H1 (cell line): ENCODE measurements around the gene ADD1. TPM values are rescaled to one million over a fixed set of nuclear protein-coding genes. Genes with fewer than 3 reads are reported as not detected.

Experiments used
- CTCF ChIA-PET: fragments of 300-600 bp; sonication (Branson Sonifier 250); formaldehyde crosslinking; loops from one replicate; lab custom pipeline; 2021; ENCODE audit not compliant: partially characterized antibody; lab: Charles Lee
- POLR2A ChIA-PET: fragments of 300-600 bp; sonication (Branson Sonifier 250); formaldehyde crosslinking; loops from one replicate; lab custom pipeline; 2021; ENCODE audit warnings: inconsistent platforms; ENCODE audit not compliant: partially characterized antibody; lab: Charles Lee
- DNase-seq, 2 experiments: peaks; one replicate each; pipeline versions ENCODE4 v3.0.0 to v3.0.0-alpha.2; 2010 to 2022; ENCODE audit warnings: low spot score in 2 of 2, low read depth in 1 of 2, mixed read lengths in 1 of 2
- FAIRE-seq: peaks from 2 replicates; lab custom pipeline; 2011; peaks lifted over from hg19 to GRCh38; lab: Jason Lieb, UNC
- H2AFZ ChIP-seq: 2 replicates; pipeline ENCODE4 v1.8.1; 2012; ENCODE audit warnings: low read length, inconsistent platforms
- H2AK5ac ChIP-seq: 2 replicates; pipeline ENCODE4 v1.6.1; 2013; ENCODE audit warnings: low read depth, low read length
- H2BK120ac ChIP-seq: replicated peaks from 2 replicates; pipeline ENCODE3; 2013; ENCODE audit warnings: low read depth, low read length, inconsistent platforms
- H2BK12ac ChIP-seq: 2 replicates; pipeline ENCODE4 v1.6.1; 2013; ENCODE audit warnings: low read depth, low read length
- H2BK15ac ChIP-seq: 2 replicates; pipeline ENCODE4 v1.6.1; 2013; ENCODE audit warnings: low read length
- H2BK20ac ChIP-seq: 2 replicates; pipeline ENCODE4 v1.6.1; 2013; ENCODE audit warnings: low read length
- H2BK5ac ChIP-seq: 2 replicates; pipeline ENCODE4 v1.6.1; 2013; ENCODE audit warnings: low read depth, low read length
- H3K14ac ChIP-seq: 2 replicates; pipeline ENCODE4 v1.6.1; 2013; ENCODE audit warnings: inconsistent platforms; ENCODE audit not compliant: insufficient read length
- H3K18ac ChIP-seq: 2 replicates; pipeline ENCODE4 v1.6.1; 2013; ENCODE audit warnings: low read length; ENCODE audit errors: extremely low read depth
- H3K23ac ChIP-seq: 2 replicates; pipeline ENCODE4 v1.6.1; 2013; ENCODE audit warnings: inconsistent platforms; ENCODE audit not compliant: insufficient read length
- H3K23me2 ChIP-seq: 2 replicates; pipeline ENCODE4 v1.6.1; 2013; ENCODE audit warnings: low read depth, low read length
- H3K27ac ChIP-seq: 2 replicates; pipeline ENCODE4 v1.6.1; 2011; ENCODE audit warnings: low read depth, low read length, inconsistent platforms
- H3K27me3 ChIP-seq, 4 experiments: replicated peaks in 1 of 4; 1 replicate in 1 of 4; 2 replicates in 3 of 4; pipeline versions ENCODE4 v1.6.1 to v1.8.1; 2011 to 2013; ENCODE audit warnings: low read length in 3 of 4, mild to moderate bottlenecking in 3 of 4, inconsistent platforms in 2 of 4, mixed read lengths in 2 of 4, moderate library complexity in 1 of 4; ENCODE audit not compliant: control insufficient read depth in 3 of 4, insufficient read depth in 3 of 4; ENCODE audit errors: extremely low read depth in 1 of 4
- H3K36me3 ChIP-seq, 4 experiments: 2 replicates each; pipeline versions ENCODE4 v1.6.1 to v1.8.1; 2011 to 2013; ENCODE audit warnings: mild to moderate bottlenecking in 4 of 4, low read length in 3 of 4, moderate library complexity in 2 of 4, control low read depth in 1 of 4, inconsistent platforms in 1 of 4; ENCODE audit not compliant: insufficient read depth in 4 of 4, control insufficient read depth in 2 of 4
- H3K4ac ChIP-seq: replicated peaks from 2 replicates; pipeline ENCODE3; 2013; ENCODE audit warnings: low read length, low read depth, mixed read lengths, inconsistent platforms; ENCODE audit not compliant: insufficient read length
- H3K4me1 ChIP-seq, 4 experiments: replicated peaks in 1 of 4; 1 replicate in 1 of 4; 2 replicates in 3 of 4; pipeline versions ENCODE4 v1.6.1 to v1.8.1; 2011 to 2013; ENCODE audit warnings: low read length in 3 of 4, inconsistent platforms in 2 of 4, mixed read lengths in 1 of 4; ENCODE audit not compliant: insufficient read depth in 4 of 4, control insufficient read depth in 3 of 4
- H3K4me2 ChIP-seq, 2 experiments: 2 replicates each; pipeline versions ENCODE4 v1.6.1 to v1.8.1; 2011 to 2013; ENCODE audit warnings: low read depth in 2 of 2, low read length in 2 of 2, control low read depth in 1 of 2, inconsistent platforms in 1 of 2, mild to moderate bottlenecking in 1 of 2; ENCODE audit not compliant: insufficient read depth in 1 of 2
- H3K4me3 ChIP-seq, 4 experiments: fragments of 200-600, 300-600 bp in 1 of 4; sonication (generic), shearing (Covaris generic), sonication (Bioruptor Twin) in 1 of 4; 2 replicates each; pipeline versions ENCODE4 v1.5.1 to v1.8.1; 2011 to 2016; ENCODE audit warnings: low read length in 4 of 4, low read depth in 3 of 4, control low read depth in 2 of 4, inconsistent platforms in 2 of 4, mild to moderate bottlenecking in 2 of 4, mixed read lengths in 1 of 4, moderate library complexity in 1 of 4; ENCODE audit not compliant: insufficient read depth in 2 of 4; ENCODE audit errors: extremely low read depth in 1 of 4
- H3K56ac ChIP-seq: replicated peaks from 2 replicates; pipeline ENCODE3; 2013; ENCODE audit warnings: low read depth, mild to moderate bottlenecking, mixed read lengths, low read length, inconsistent platforms; ENCODE audit not compliant: insufficient read length
- H3K79me1 ChIP-seq: 2 replicates; pipeline ENCODE4 v1.6.1; 2013; ENCODE audit warnings: low read depth, low read length, control low read depth
- H3K79me2 ChIP-seq, 2 experiments: 2 replicates each; pipeline versions ENCODE4 v1.6.1 to v1.8.1; 2012 to 2013; ENCODE audit warnings: low read length in 2 of 2, mild to moderate bottlenecking in 2 of 2, inconsistent platforms in 1 of 2; ENCODE audit not compliant: insufficient read depth in 2 of 2, control insufficient read depth in 1 of 2
- H3K9ac ChIP-seq, 4 experiments: replicated peaks in 1 of 4; 1 replicate in 1 of 4; 2 replicates in 3 of 4; pipeline versions ENCODE4 v1.6.1 to v1.8.1; 2011 to 2013; ENCODE audit warnings: low read depth in 3 of 4, low read length in 3 of 4, control low read depth in 2 of 4, mild to moderate bottlenecking in 2 of 4, moderate library complexity in 2 of 4, inconsistent platforms in 1 of 4; ENCODE audit errors: extremely low read depth in 1 of 4
- H3K9me3 ChIP-seq, 2 experiments: 2 replicates each; pipeline versions ENCODE4 v1.6.1 to v1.8.1; 2012 to 2013; ENCODE audit warnings: mild to moderate bottlenecking in 2 of 2, moderate library complexity in 2 of 2, control low read depth in 1 of 2, inconsistent platforms in 1 of 2, low read depth in 1 of 2, low read length in 1 of 2, mixed read lengths in 1 of 2; ENCODE audit not compliant: insufficient read depth in 2 of 2
- H4K20me1 ChIP-seq, 2 experiments: replicated peaks in 1 of 2; 2 replicates each; pipeline versions ENCODE3 to v1.8.1; 2011 to 2013; ENCODE audit warnings: inconsistent platforms in 2 of 2, low read length in 2 of 2, mild to moderate bottlenecking in 1 of 2; ENCODE audit not compliant: insufficient read depth in 2 of 2, control insufficient read depth in 1 of 2
- H4K5ac ChIP-seq: 2 replicates; pipeline ENCODE4 v1.6.1; 2013; ENCODE audit warnings: low read length, low read depth, mixed read lengths, inconsistent platforms; ENCODE audit not compliant: insufficient read length
- H4K8ac ChIP-seq: 2 replicates; pipeline ENCODE4 v1.8.0; 2013; ENCODE audit warnings: mild to moderate bottlenecking, moderate library complexity, low read length, inconsistent platforms; ENCODE audit not compliant: insufficient read depth; ENCODE audit errors: extremely low read depth
- H4K91ac ChIP-seq: replicated peaks from 2 replicates; pipeline ENCODE3; 2013; ENCODE audit warnings: low read length, mixed read lengths, inconsistent platforms; ENCODE audit not compliant: insufficient read length
- CBX8 ChIP-seq: fragments of 300-800, 300-1000 bp; sonication (generic); IDR thresholded peaks from 2 replicates; pipeline ENCODE4 v1.7.1; 2016; ENCODE audit warnings: low read depth, low read length, borderline replicate concordance
- CTCF ChIP-seq, 3 experiments: IDR thresholded peaks; 1 replicate in 2 of 3; 2 replicates in 1 of 3; pipeline versions ENCODE4 v1.5.1 to v1.6.1; 2011; ENCODE audit warnings: low read length in 3 of 3, mild to moderate bottlenecking in 3 of 3, inconsistent platforms in 2 of 3, low read depth in 1 of 3, moderate library complexity in 1 of 3; ENCODE audit not compliant: insufficient read depth in 1 of 3; ENCODE audit errors: control extremely low read depth in 1 of 3
- EP300 ChIP-seq, 2 experiments: IDR thresholded peaks; 1 replicate in 1 of 2; 2 replicates in 1 of 2; pipeline ENCODE4 v1.6.1; 2011 to 2012; ENCODE audit warnings: low read depth in 2 of 2, low read length in 2 of 2, mild to moderate bottlenecking in 2 of 2, borderline replicate concordance in 1 of 2, inconsistent platforms in 1 of 2, moderate library complexity in 1 of 2
- GABPA ChIP-seq: IDR thresholded peaks from 2 replicates; pipeline ENCODE4 v1.6.1; 2011; ENCODE audit warnings: mild to moderate bottlenecking, low read length, moderate library complexity, borderline replicate concordance; ENCODE audit not compliant: insufficient read depth
- GTF2F1 ChIP-seq: IDR thresholded peaks from 2 replicates; pipeline ENCODE4 v1.6.1; 2012; ENCODE audit warnings: low read depth, low read length, improper control_type of control experiment, borderline replicate concordance
- NANOG ChIP-seq: IDR thresholded peaks from 2 replicates; pipeline ENCODE4 v1.6.1; 2011; ENCODE audit warnings: low read length, low read depth, mild to moderate bottlenecking, inconsistent platforms; ENCODE audit not compliant: insufficient read depth, poor library complexity, severe bottlenecking
- PHF8 ChIP-seq: fragments of 200-600 bp; sonication (generic); conservative IDR thresholded peaks from 2 replicates; pipeline ENCODE4 v1.7.1; 2012; ENCODE audit warnings: low read depth, mild to moderate bottlenecking, inconsistent platforms, low read length, moderate library complexity
- TCF12 ChIP-seq: IDR thresholded peaks from 2 replicates; pipeline ENCODE4 v1.6.1; 2011; ENCODE audit warnings: low read depth, mild to moderate bottlenecking, low read length
- WGBS, 2 experiments: shearing (Covaris generic) in 1 of 2; methylation state at CpG; one replicate each; pipeline versions ENCODE4 v1.1.6 to v1.1.7; 2013 to 2015; ENCODE audit warnings: low lambda C conversion rate in 2 of 2, mixed read lengths in 2 of 2, inconsistent platforms in 1 of 2, low coverage in 1 of 2, missing lambda C conversion rate in 1 of 2; ENCODE audit not compliant: insufficient replicate concordance in 2 of 2, insufficient coverage in 1 of 2, insufficient read length in 1 of 2; ENCODE audit errors: extremely low coverage in 1 of 2, missing lambda C conversion rate in 1 of 2; 5-methylcytosine and 5-hydroxymethylcytosine counted together
- polyA plus RNA-seq, 7 experiments: library from polyadenylated mRNA; depleted of rRNA in 3 of 7; stranded (reverse) in 5 of 7; unstranded in 2 of 7; fragments of >200 nt in 5 of 7; fragments of 200-250 nt in 2 of 7; gene quantifications; 1 replicate in 5 of 7; 2 replicates in 1 of 7; 4 replicates in 1 of 7; pipeline versions ENCODE4 v1.2.1 to v1.2.3, GENCODE V29; 2011 to 2013; ENCODE audit warnings: missing spikeins in 2 of 7, mixed read lengths in 2 of 7
- total RNA-seq: library from RNA; stranded (reverse); fragmentation: NEBNext Ultra II Directional; extraction: Animal tissue kit (Norgen Biotek cat#: 25700); gene quantifications from 2 replicates; pipeline ENCODE4 v1.2.1, GENCODE V29; 2021
- TF ChIP-seq, protein P1 (sequence below): IDR thresholded peaks from 2 replicates; pipeline ENCODE4 v1.6.1; 2011; ENCODE audit warnings: low read length, improper control_type of control experiment

Gene ADD1
- total and polyA plus RNA-seq, 2 of the 8 experiments (the other 6 are each of a cell fraction or from before 2014, with no cell fraction given): 113 to 143 TPM

GRCh38 chr4:2949782-2950125, 106.1 kb downstream of the ADD1 start:
- CTCF ChIA-PET: interaction anchor here (1.2 to 1.9 kb wide), 7 partner anchors 12 to 209 kb away, joined by 3 to 9 read pairs (median 3); partner anchors contain the start of genes GRK4 and NOP14
- Histone ChIP-seq H3K4me3 (no peak overlapping the region), H3K36me3 (peaks cover 61 to 86% (median 77%) of the 10 kb centered on the region in 4 experiments), H3K23ac (no peak overlapping the region), H3K56ac (no peak overlapping the region), H3K23me2 (no peaks in the 10 kb centered on the region), H3K18ac (no peak overlapping the region), H3K4me2 (no peak overlapping the region), H3K4me1 (no peaks in the 10 kb centered on the region), H2BK120ac (no peak overlapping the region), H2BK15ac (no peak overlapping the region), H3K27me3 (no peaks in the 10 kb centered on the region), H2AFZ (no peak overlapping the region), H3K27ac (no peak overlapping the region), H3K9me3 (no peaks in the 10 kb centered on the region; a peak in 1 of 4 replicates), H3K14ac (no peak overlapping the region), H4K91ac (no peak overlapping the region), H2BK12ac (no peak overlapping the region), H2AK5ac (no peak overlapping the region), H4K5ac (no peak overlapping the region), H3K79me2 (no peaks in the 10 kb centered on the region), H3K4ac (no peak overlapping the region), H2BK20ac (no peak overlapping the region), H4K8ac (no peak overlapping the region), H3K79me1 (no peaks in the 10 kb centered on the region), H3K9ac (no peak overlapping the region), H2BK5ac (no peak overlapping the region), H4K20me1 (peaks cover 3 to 16% of the 10 kb centered on the region in 2 experiments)
- 94% methylated on average over 10 of the region's 11 CpGs; no CpG with 5 or more reads in 1 of the 2 experiments for WGBS, 2 experiments
- no peak for FAIRE-seq
- DNase-seq: no peak
- POLR2A ChIA-PET: interaction anchor here (2.1 to 2.2 kb wide), 2 partner anchors 11 to 12 kb away, joined by 8 to 11 read pairs; no protein-coding TSS in a partner anchor
- TF ChIP-seq NANOG: no peak
- no peak for TF ChIP-seq GTF2F1
- TF ChIP-seq, protein P1, sequence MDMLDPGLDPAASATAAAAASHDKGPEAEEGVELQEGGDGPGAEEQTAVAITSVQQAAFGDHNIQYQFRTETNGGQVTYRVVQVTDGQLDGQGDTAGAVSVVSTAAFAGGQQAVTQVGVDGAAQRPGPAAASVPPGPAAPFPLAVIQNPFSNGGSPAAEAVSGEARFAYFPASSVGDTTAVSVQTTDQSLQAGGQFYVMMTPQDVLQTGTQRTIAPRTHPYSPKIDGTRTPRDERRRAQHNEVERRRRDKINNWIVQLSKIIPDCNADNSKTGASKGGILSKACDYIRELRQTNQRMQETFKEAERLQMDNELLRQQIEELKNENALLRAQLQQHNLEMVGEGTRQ: no peak
- no peak for TF ChIP-seq CBX8
- no peak for TF ChIP-seq GABPA
- no peak for TF ChIP-seq TCF12
- TF ChIP-seq PHF8: no peak
- TF ChIP-seq CTCF (IDR thresholded peaks at IDR 0.05; ENCODE audit: control extremely low read depth in 1 of 3, insufficient read depth in 1 of 3, low read depth in 1 of 3, low read length in 3 of 3): no peak
- TF ChIP-seq EP300 (IDR thresholded peaks at IDR 0.05; ENCODE audit: borderline replicate concordance in 1 of 2, low read depth in 2 of 2, low read length in 2 of 2): no peak
